ENCODE measurements around the gene FCAR.
"Not testable (repeated sequence)": the region's sequence is repeated elsewhere in the genome, so short reads cannot be mapped to it uniquely, and the experiment has no call there.

FCAR gene

DNA sequence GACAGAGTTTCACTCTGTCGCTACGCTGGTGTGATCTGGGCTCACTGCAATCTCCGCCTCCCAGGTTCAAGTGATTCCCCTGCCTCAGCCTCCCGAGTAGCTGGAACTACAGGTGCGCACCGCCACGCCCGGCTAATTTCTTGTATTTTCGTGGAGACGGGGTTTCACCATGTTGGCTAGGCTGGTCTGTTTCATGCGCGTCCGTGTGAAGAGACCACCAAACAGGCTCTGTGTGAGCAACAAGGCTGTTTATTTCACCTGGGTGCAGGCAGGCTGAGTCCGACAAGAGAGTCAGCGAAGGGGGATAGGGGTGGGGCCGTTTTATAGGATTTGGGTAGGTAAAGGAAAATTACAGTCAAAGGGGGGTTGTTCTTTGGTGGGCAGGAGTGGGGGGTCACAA lies 20.1 kb downstream of the FCAR start:
- not testable (repeated sequence) for DNase-seq (ENCODE audit: low read depth, low spot score)

DNA sequence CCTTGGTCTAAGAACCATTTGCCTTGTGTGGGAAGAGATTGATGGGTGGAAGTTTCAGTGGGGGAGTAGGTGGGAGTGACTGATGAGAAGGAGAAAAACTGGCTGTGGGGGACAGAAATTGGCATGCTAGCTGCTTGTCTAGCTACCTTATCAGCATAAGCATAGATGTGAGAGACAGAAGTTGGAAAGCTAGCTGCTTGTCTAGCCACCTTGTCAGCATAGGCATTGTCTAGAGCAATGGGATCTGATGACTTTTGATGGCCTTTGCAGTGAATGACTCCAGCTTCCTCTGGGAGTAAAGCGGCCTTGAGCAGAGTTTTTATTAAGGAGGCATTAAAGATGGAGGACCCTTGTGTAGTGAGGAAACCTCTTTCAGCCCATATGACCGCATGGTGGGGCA lies 22.0 kb downstream of the FCAR start:
- DNase-seq (ENCODE audit: low read depth, low spot score), result no peak

GRCh38 chr19:54898685-54899084 lies 24.6 kb downstream of the FCAR start:
- not testable (repeated sequence) for DNase-seq (ENCODE audit: low read depth, low spot score)

- not testable (repeated sequence) for DNase-seq (ENCODE audit: low read depth, low spot score)
Observed at GRCh38 chr19:54899646-54900045, 25.6 kb downstream of the FCAR start.

GRCh38 chr19:54901153-54901552 lies 27.1 kb downstream of the FCAR start:
- DNase-seq (ENCODE audit: low read depth, low spot score), result not testable (repeated sequence)

- DNase-seq (ENCODE audit: low read depth, low spot score), result no peak
Observed at GRCh38 chr19:54902061-54902460, 28.0 kb downstream of the FCAR start.

DNA sequence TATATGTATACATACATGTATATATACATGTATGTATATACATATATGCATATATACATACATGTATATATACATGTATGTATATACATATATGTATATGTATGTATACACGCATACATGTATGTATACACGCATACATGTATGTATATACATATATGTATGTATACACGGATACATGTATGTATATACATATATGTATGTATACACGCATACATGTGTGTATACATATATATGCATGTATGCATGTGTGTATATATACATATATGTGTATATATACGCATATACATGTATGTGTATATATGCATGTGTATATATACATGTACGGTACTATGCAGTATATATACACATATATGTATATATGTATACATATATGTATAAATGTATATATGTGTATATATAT lies 29.3 kb downstream of the FCAR start:
- no peak for DNase-seq (ENCODE audit: low read depth, low spot score)

- not testable (repeated sequence) for DNase-seq (ENCODE audit: low read depth, low spot score)
Observed at GRCh38 chr19:54904261-54904660, 30.2 kb downstream of the FCAR start.

DNA sequence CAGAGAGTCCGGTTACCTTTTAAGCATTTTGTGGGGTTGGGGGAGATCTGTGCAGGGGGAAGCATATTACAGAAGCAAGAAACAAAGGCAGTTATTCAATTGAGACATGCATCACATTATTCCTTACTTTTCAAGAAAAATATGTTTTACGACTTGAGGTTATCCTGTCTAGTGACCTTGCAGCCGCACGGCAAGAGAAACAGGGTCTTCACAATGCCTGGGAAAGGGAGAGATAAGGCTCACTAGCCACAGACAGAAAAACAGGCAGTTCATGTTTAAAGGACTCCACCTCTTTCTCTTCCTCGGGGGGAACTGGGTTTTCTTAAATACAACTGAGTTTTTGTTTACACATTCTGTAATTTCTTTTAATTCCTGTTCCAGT lies 31.4 kb downstream of the FCAR start:
- no peak for DNase-seq (ENCODE audit: low read depth, low spot score)

- no peak for DNase-seq (ENCODE audit: low read depth, low spot score)
Observed at GRCh38 chr19:54905803-54906511, 31.9 kb downstream of the FCAR start, which contains the start of gene NCR1. Gene NCR1, plus strand, starts transcription at chr19:54906148. Its CDS starts 40 bp downstream, at chr19:54906188.

DNA sequence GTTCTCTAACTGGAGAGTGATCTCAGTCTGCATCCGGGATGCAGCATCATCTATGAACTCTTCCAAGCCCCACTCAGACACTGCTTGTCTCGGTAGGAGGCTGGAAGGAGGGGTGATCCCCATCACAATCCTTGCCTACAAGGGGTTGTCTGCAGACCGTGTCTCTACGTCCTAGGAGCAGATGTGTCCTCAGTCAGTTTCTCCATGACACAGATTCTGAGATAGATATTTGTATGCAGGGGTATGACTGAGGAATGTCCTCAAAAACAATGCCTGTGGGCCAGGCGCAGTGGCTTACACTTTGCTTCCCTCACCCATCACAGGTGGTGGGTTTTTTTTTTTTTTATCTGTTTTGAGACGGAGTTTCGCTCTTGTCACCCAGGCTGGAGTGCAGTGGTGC lies 32.8 kb downstream of the FCAR start:
- DNase-seq (ENCODE audit: low read depth, low spot score), result no peak

DNA sequence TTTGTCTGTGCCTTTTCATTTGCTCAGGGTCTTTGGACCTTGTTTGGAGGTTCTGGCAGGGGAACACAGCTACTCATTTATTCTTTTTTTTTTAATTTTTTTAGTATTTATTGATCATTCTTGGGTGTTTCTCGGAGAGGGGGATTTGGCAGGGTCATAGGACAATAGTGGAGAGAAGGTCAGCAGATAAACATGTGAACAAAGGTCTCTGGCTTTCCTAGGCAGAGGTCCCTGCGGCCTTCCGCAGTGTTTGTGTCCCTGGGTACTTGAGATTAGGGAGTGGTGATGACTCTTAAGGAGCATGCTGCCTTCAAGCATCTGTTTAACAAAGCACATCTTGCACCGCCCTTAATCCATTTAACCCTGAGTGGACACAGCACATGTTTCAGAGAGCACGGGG lies 33.9 kb downstream of the FCAR start:
- DNase-seq (ENCODE audit: low read depth, low spot score), result not testable (repeated sequence)

DNA sequence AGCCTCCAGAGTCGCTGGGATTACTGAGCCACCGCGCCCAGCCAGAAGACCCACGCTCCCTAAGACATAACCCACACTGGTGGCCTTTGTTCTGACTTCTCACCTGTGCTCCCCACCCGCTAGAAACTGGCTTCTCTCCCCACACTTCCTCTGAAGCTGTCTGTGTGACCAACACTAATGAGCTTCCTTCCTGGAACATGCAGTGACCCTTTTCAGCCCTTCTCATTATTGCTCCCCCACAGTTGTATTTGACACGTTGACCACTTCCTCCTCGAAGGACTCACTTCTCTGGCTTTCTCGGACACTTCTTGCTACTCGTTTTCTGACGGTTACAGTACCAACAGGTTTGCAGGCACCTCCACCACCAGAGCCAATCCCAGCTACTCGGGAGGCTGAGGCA lies 42.8 kb downstream of the FCAR start:
- no peak for DNase-seq (ENCODE audit: low read depth, low spot score)

- no peak for DNase-seq (ENCODE audit: low read depth, low spot score)
Observed at GRCh38 chr19:54918499-54918898, 44.5 kb downstream of the FCAR start.

DNA sequence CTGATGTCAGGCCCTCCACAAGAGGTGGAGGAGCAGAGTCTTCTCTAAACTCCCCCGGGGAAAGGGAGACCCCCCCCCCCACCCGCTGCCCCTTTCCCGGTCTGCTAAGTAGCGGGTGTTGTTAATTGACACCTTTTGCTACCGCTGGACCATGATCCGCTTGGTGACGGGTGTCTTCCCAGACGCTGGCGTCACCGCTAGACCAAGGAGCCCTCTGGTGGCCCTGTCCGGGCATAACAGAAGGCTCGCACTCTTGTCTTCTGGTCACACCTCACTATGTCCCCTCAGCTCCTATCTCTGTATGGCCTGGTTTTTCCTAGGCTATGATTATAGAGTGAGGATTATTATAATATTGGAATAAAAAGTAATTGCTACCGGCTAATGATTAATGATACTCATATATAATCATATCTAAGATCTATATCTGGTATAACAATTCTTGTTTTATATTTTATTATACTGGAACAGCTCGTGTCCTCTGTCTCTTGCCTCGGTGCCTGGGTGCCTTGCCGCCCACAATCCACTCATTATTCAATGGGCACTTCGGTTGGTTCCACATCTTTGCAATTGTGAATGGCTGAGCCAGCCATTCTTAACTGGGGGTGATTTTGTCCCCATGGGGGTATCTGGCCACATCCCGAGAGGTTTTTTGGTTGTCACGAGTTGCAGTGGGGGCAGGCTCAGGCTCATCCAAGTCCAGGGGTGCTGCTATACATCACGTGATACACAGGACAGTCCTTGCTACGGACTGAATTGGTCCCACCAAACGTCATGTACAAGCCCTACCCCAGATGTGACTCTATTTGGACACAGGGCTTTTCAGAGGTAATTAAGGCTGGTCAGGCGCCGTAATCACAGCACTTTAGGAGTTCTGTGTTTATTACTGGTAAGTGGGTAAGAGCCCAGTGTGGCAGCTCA lies 45.9 kb downstream of the FCAR start:
- not testable (repeated sequence) for DNase-seq (ENCODE audit: low read depth, low spot score)

DNA sequence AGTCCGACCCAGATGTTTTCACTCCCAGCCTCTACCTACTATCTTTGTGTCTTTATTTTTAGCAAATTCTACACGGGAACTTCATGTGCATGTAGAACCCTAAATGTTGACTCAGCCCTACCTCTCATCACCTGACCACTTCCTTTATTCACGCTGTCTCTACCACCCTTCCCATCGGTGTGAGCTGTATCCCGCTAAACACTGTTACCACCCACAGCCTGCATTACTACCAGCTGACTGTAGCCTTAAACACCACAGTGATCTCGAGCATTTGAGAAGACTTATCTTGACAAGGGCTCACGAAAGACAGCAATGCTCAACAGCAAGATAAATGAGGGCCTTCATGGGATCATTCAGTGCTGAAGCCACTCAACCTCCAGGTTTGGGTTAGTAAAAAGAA lies 47.0 kb downstream of the FCAR start:
- DNase-seq (ENCODE audit: low read depth, low spot score), result no peak

GRCh38 chr19:54923276-54923675 lies 49.2 kb downstream of the FCAR start:
- DNase-seq (ENCODE audit: low read depth, low spot score), result no peak

- no peak for DNase-seq (ENCODE audit: low read depth, low spot score)
Observed at GRCh38 chr19:54928299-54928698, 54.3 kb downstream of the FCAR start.

DNA sequence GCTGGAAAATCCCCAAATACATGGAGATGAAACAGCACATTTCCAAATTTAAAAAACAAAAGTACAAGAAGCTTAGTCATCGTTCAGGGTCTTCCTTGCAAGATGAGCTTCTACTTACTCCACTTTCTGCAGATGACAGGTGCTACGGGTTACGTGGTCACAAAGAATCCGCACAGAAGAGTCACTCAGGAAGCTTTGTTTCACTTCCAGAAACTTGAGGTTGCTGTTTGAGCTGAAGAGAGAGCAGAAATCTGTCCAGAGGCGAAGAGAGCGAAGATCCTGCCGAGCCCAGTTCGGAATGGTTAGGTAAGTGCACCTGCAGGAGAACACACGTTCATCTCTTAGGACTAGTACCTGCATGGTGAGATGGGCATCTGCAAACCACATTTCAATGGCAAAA lies 63.9 kb downstream of the FCAR start:
- no peak for DNase-seq (ENCODE audit: low read depth, low spot score)

DNA sequence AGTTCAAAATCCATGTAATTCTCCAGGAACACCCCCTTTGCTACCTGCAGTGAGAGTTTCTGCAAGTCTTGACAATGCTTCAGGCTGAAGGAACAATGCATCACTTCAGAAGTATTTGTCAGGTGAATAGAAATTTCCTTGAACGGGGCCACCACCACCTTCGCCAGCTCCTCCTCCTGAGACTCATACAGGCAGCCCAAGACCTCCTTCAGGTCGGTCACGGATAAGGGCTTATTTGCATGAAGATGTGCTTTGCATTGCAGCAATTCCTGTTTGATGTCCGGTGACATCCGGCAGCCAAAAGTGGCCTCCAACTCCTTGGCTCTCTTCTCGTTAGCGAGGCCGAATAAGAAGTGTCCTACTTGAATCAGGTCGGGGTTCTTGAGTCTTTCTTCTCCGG lies 64.9 kb downstream of the FCAR start:
- DNase-seq (ENCODE audit: low read depth, low spot score), result no peak

GRCh38 chr19:54939538-54939937 lies 65.5 kb downstream of the FCAR start:
- not testable (repeated sequence) for DNase-seq (ENCODE audit: low read depth, low spot score)

All from smooth muscle cell of the brain vasculature (primary cell).